Midbrain (tissue), 1 donor: Measurements from ENCODE around the gene LRRC1.

Experiments used
- DNase-seq: peaks from one replicate; lab custom pipeline; 2025; lab: John Stamatoyannopoulos, UW

Gene LRRC1

DNA sequence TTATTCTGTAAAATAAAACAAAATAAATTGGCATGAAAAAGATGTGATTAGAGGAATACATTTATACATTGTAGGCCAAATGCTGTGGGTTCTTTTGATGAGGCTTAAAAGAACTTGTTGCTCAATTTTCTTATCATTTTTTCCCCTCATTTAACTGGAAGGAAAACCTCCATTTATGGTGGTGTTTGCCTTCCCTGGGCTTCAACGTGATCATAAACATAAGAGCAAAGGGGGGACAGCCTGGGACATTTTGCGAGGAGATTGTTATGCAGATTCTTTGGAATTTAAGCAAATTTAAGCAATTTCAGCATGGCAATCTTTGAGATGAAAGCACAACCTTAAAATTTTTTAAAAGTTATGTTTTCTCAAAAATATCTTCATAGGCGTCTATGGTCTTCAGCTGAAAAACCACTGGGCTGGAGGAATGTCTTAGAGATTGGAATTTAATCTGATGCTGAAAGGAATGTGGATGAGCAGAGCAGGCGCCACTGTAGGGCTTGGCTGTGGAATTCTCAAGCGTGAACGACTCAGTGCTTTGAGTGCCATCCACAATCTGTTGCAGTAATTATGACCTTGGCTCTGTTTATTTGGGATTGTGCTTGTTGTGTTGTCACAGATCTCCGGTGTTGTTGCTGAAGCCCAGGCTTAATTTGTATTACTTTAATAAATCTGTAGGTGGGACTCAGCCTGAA is 167.0 kb downstream of the LRRC1 start:
- no peak for DNase-seq

DNA sequence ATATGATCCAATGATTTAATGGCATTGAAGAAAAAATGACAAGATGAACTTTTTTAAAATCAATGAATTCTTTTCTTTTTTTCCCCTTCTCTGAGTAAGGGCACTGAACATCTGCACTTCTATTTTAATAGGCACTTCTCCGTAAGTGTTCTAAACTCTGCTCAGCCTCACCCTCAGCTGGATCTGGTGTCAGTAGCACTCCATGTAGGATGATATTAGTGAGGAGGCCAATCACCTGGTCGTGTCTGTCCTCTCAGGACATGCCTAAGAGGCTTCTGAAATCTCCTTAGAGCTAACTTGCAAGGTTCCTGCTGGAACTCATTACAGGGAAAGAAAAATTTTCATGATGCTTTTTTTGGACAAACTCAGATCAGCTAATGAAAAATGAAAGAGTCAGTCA is 167.8 kb downstream of the LRRC1 start:
- DNase-seq, result no peak

DNA sequence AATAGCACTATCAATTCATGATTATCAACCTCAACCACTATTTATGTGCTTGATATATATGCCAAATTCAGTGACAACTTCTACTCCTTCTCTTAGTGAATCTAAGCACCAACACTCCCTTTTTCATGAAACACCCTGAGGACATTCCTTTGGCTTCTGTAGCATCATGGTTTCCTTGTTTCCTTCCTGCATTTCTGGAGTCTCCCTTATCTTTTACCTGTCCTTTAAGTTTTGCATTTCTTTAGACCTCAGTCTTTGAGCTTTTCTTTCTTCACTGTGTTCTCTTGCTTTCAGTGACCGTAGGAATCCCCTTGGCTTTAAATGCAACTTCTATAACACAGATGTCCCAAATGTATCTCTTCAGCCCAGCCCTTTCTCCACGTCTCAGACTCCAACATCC is 172.6 kb downstream of the LRRC1 start:
- DNase-seq, result no peak
